K562 (cell line): ENCODE data around the gene SMARCB1. TPM values are rescaled to one million over a fixed set of nuclear protein-coding genes. Genes with fewer than 3 reads are reported as not detected.

Experiments used
- ATAC-seq: fragments of 200-7000 bp; cut with Tn5 transposase; 3 replicates; pipeline ENCODE4 v1.9.1; 2020; ENCODE audit warnings: moderate library complexity
- BruUV-seq: library from RNA; stranded (reverse); fragments of 400-500 nt; replicated peaks from 2 replicates; lab custom pipeline; 2021; lab: Mats Ljungman, UMichigan
- CTCF ChIA-PET: fragments of 300-600 bp; formaldehyde crosslinking; extraction: SDS; loops from one replicate; lab custom pipeline; 2021; ENCODE audit warnings: low intra/inter-chr PET ratio; lab: Yijun Ruan, JAX
- POLR2A ChIA-PET: fragments of 300-600, 350-650 bp; sonication (Branson Sonifier 250); formaldehyde crosslinking; extraction: SDS; loops from one replicate; lab custom pipeline; 2021; ENCODE audit warnings: antibody characterized with exemption, inconsistent platforms; lab: Yijun Ruan, JAX
- DNase-seq, 4 experiments: peaks; one replicate each; pipeline versions ENCODE4 v3.0.0 to v3.0.0-alpha.2; 2011 to 2018; ENCODE audit warnings: low spot score in 3 of 4, mixed read lengths in 3 of 4; ENCODE audit errors: extremely low read depth in 1 of 4
- FAIRE-seq: peaks from 2 replicates; lab custom pipeline; 2011; peaks lifted over from hg19 to GRCh38; lab: Jason Lieb, UNC
- H2AFZ ChIP-seq: 2 replicates; pipeline ENCODE4 v1.6.0; 2011; ENCODE audit warnings: low read depth, low read length, control low read depth, inconsistent platforms
- H3K27ac ChIP-seq: fragments of 200-600 bp; 3 replicates; pipeline ENCODE4 v1.8.0; 2011; ENCODE audit warnings: low read depth, mild to moderate bottlenecking, control low read depth, inconsistent platforms, low read length, moderate library complexity, mixed read lengths; ENCODE audit errors: extremely low read depth
- H3K27me3 ChIP-seq, 2 experiments: fragments of 300-600 bp in 1 of 2; 2 replicates in 1 of 2; 3 replicates in 1 of 2; pipeline versions ENCODE4 v1.6.0 to v1.8.0; 2011; ENCODE audit warnings: inconsistent platforms in 2 of 2, low read length in 2 of 2, mild to moderate bottlenecking in 1 of 2, mixed read lengths in 1 of 2, moderate library complexity in 1 of 2; ENCODE audit not compliant: control insufficient read depth in 2 of 2, insufficient read depth in 2 of 2
- H3K36me3 ChIP-seq: fragments of 300-600 bp; 3 replicates; pipeline ENCODE4 v1.8.0; 2011; ENCODE audit warnings: mild to moderate bottlenecking, low read length, inconsistent platforms; ENCODE audit not compliant: control insufficient read depth, insufficient read depth
- H3K4me1 ChIP-seq, 2 experiments: fragments of 200-600 bp in 1 of 2; replicated peaks in 1 of 2; 2 replicates in 1 of 2; 3 replicates in 1 of 2; pipeline versions ENCODE4 v1.5.1 to v1.8.0; 2011; ENCODE audit warnings: inconsistent platforms in 2 of 2, low read length in 2 of 2, mild to moderate bottlenecking in 1 of 2, mixed read lengths in 1 of 2, moderate library complexity in 1 of 2; ENCODE audit not compliant: control insufficient read depth in 2 of 2, insufficient read depth in 2 of 2
- H3K4me2 ChIP-seq: 2 replicates; pipeline ENCODE4 v1.6.1; 2011; ENCODE audit warnings: low read length, control low read depth, inconsistent platforms, mixed read lengths; ENCODE audit not compliant: insufficient read depth
- H3K4me3 ChIP-seq: fragments of 200-600 bp; sonication (generic), shearing (Covaris generic); 2 replicates; pipeline ENCODE4 v1.5.1; 2016; ENCODE audit warnings: control low read depth, inconsistent platforms
- H3K79me2 ChIP-seq: fragments of 200-600 bp; 3 replicates; pipeline ENCODE4 v1.8.0; 2011; ENCODE audit warnings: low read length, inconsistent platforms; ENCODE audit not compliant: control insufficient read depth, insufficient read depth
- H3K9ac ChIP-seq, 2 experiments: 2 replicates each; pipeline versions ENCODE4 v1.6.0 to v1.6.1; 2011; ENCODE audit warnings: low read depth in 2 of 2, low read length in 2 of 2, control low read depth in 1 of 2, inconsistent platforms in 1 of 2, mild to moderate bottlenecking in 1 of 2, mixed read lengths in 1 of 2; ENCODE audit not compliant: insufficient read depth in 1 of 2
- H3K9me1 ChIP-seq: one replicate; pipeline ENCODE4 v1.6.0; 2011; ENCODE audit warnings: inconsistent platforms, mild to moderate bottlenecking, low read length, moderate library complexity; ENCODE audit not compliant: control insufficient read depth, insufficient read depth
- H3K9me3 ChIP-seq: replicated peaks from 2 replicates; pipeline ENCODE4 v1.5.1; 2011; ENCODE audit warnings: low read depth, low read length, inconsistent platforms; ENCODE audit not compliant: control insufficient read depth, insufficient read depth
- H4K20me1 ChIP-seq: replicated peaks from 2 replicates; pipeline ENCODE4 v1.6.1; 2011; ENCODE audit warnings: low read length, inconsistent platforms, mixed read lengths; ENCODE audit not compliant: control insufficient read depth, insufficient read depth
- ADNP ChIP-seq: fragments of 200-800 bp; sonication (Bioruptor generic); IDR thresholded peaks from 2 replicates; pipeline ENCODE4 v1.6.1; 2016; ENCODE audit warnings: missing genetic modification characterization, missing compliant biosample characterization
- ASH1L ChIP-seq: fragments of 450-650 bp; IDR thresholded peaks from 2 replicates; pipeline ENCODE4 v1.6.1; 2018; ENCODE audit warnings: borderline replicate concordance, mild to moderate bottlenecking, low read depth; ENCODE audit not compliant: partially characterized antibody
- BACH1 ChIP-seq: fragments of 200-800 bp; sonication (Bioruptor generic); IDR thresholded peaks from 2 replicates; pipeline ENCODE4 v1.6.1; 2016; ENCODE audit warnings: missing genetic modification characterization, missing compliant biosample characterization
- GATAD2B ChIP-seq: fragments of 450-650 bp; IDR thresholded peaks from 2 replicates; pipeline ENCODE4 v1.6.1; 2017; ENCODE audit warnings: mild to moderate bottlenecking, borderline replicate concordance
- RFX1 ChIP-seq: fragments of 450-650 bp; IDR thresholded peaks from 2 replicates; pipeline ENCODE4 v1.6.1; 2016; ENCODE audit warnings: mild to moderate bottlenecking, moderate library complexity
- SREBF1 ChIP-seq: fragments of 150-350 bp; IDR thresholded peaks from 2 replicates; pipeline ENCODE4 v1.6.1; 2014; ENCODE audit warnings: antibody characterized with exemption, low read depth, low read length, borderline replicate concordance
- WGBS: fragments of 100-300 bp; shearing (Covaris generic); methylation state at CpG from one replicate; pipeline ENCODE4 v1.1.6; 2016; ENCODE audit warnings: low coverage, mixed read lengths; ENCODE audit not compliant: insufficient coverage; ENCODE audit errors: missing lambda C conversion rate; 5-methylcytosine and 5-hydroxymethylcytosine counted together
- in situ Hi-C: fragments of 300-500 bp; cut with MboI; formaldehyde crosslinking; loops from 4 replicates; pipeline ENCODE4 v1.15.0; 2018; ENCODE audit warnings: inconsistent platforms, mixed read lengths
- intact Hi-C: fragments of 100-400 bp; cut with micrococcal nuclease; formaldehyde crosslinking; loops from 2 replicates; pipeline ENCODE4 v1.14.2; 2022
- polyA plus RNA-seq, 8 experiments: library from polyadenylated mRNA; depleted of rRNA in 4 of 8; stranded (reverse) in 5 of 8; unstranded in 3 of 8; fragments of >200 nt; fragmentation: Nextera tagmentation in 2 of 8; fragmentation: Illumina TruSeq in 1 of 8; extraction: Ambion mirVana in 2 of 8; extraction: Trizol in 1 of 8; gene quantifications; 2 replicates each; pipeline versions ENCODE4 v1.2.1 to v1.2.3, GENCODE V29; 2011 to 2014; ENCODE audit warnings: inconsistent platforms in 1 of 8, missing spikeins in 1 of 8
- total RNA-seq, 7 experiments: library from RNA; depleted of rRNA in 6 of 7; stranded (reverse); fragments of >200 nt in 6 of 7; fragmentation: Illumina TruSeq in 2 of 7; extraction: Trizol in 2 of 7; gene quantifications; 2 replicates each; pipeline versions ENCODE4 v1.2.1 to v1.2.3, GENCODE V29; 2011 to 2021; ENCODE audit warnings: low replicate concordance in 1 of 7

Gene SMARCB1
- total and polyA plus RNA-seq, 9 of the 15 experiments (the other 6 are each of a cell fraction or from before 2014, with no cell fraction given): 1.2 to 113 (median 65.4) TPM

DNA sequence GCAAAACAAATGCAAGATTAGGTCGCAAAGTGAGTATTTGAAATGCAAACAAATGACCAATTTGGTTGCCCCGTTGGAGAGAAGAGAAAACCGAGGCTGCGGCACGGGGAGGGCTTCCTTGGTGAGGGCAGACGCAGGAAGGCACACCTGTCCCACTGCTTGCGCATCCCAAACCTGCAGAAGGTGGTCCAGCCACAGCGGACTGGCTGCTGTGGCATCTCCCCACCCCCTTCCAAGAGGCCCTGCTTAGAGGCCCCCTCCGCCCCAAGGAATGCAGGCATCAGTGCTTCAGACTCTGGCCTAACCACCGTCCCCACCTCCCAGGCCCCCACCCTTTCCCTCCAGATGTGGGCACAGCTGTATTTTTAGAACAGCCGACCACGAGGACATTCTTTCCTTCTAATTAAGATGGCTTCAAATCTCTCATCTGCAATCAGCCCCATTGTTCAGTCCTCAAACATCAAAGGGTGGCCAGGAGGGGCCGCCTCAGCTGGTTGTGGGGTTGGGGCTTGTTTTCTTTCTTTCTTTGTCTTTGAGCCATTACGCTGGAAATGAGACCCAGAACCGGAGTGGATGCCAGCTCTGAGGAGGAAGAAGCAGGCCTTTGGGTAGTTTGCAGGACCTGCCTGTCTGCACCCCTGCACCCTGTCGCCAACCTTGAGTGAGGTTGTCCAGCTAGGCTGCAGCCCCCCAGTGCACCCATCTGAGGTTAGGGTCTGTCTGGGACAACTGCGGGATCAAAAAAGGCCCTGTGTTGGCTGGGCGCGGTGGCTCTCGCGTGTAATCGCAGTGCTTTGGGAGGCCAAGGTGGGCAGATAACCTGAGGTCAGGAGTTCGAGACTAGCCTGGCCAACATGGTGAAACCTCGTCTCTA, 61.5 kb downstream of the SMARCB1 start:
- ChIA-PET CTCF (interaction anchor here (0.6 to 1.8 kb wide), 4 partner anchors 75 to 306 kb away, joined by 5 to 17 read pairs (median 10); partner anchors contain the start of gene CHCHD10), POLR2A (no interaction called here)
- Histone ChIP-seq H3K36me3 (no peaks in the 10 kb centered on the region), H3K9me3 (no peaks in the 10 kb centered on the region), H3K9me1 (no peaks in the 10 kb centered on the region), H4K20me1 (no peaks in the 10 kb centered on the region), H2AFZ (no peak overlapping the region), H3K9ac (no peak overlapping the region; a peak in 1 of 4 replicates), H3K4me2 (no peak overlapping the region), H3K4me1 (peaks cover 3 to 20% of the 10 kb centered on the region in 2 experiments; a peak in 3 of 5 replicates), H3K79me2 (no peaks in the 10 kb centered on the region), H3K27ac (no peak overlapping the region), H3K27me3 (no peaks in the 10 kb centered on the region; a peak in 1 of 5 replicates), H3K4me3 (no peak overlapping the region)
- no peak for ATAC-seq
- WGBS: 72% methylated on average over 12 of the region's 24 CpGs
- no peak for FAIRE-seq
- TF ChIP-seq ASH1L (no peak), ADNP (no peak), SREBF1 (no peak), BACH1 (tag) (no peak), GATAD2B (no peak), RFX1 (no peak)
- in situ Hi-C loops: loop anchor here (10.0 kb wide), 1 partner anchor 223 kb away; no protein-coding TSS in a partner anchor
- BruUV-seq: no TSS peak
- no peak for DNase-seq
- intact Hi-C loops: loop anchor here (5.0 kb wide), 3 partner anchors 81 to 311 kb away; partner anchors contain the start of gene CHCHD10
